Measurements from ENCODE around the gene KIAA0513. TPM values are rescaled to one million over a fixed set of nuclear protein-coding genes. Genes with fewer than 3 reads are reported as not detected.
A peak's percentile ranks its signal among the peaks of the same experiment; 100 is the strongest.
"Not testable (repeated sequence)": the region's sequence is repeated elsewhere in the genome, so short reads cannot be mapped to it uniquely, and the experiment has no call there.

KIAA0513 gene
- total and polyA plus RNA-seq, 11 donors, result 4.5 to 14.0 (median 9.1) TPM

DNA sequence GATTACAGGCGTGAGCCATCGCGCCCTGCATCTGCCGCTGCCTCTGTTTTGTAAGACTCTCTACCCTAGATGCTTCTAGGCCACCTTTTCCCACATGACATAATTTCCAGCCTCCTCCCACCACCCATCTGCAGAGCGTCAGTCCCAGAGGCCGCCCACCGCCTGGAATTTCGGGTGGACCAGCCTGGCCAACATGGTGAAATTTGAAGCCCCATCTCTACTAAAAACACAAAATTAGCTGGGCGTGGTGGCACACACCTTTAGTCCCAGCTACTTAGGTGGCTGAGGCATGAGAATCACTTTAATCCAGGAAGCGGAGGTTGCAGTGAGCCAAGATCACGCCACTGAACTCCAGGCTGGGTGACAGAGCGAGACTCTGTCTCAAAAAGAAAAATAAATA is 89.8 kb downstream of the KIAA0513 start:
- Histone ChIP-seq H3K9me3 (no peaks in the 10 kb centered on the region), H3K4me3 (no peak overlapping the region), H3K27ac (no peak overlapping the region), H3K36me3 (no peaks in the 10 kb centered on the region), H3K27me3 (no peaks in the 10 kb centered on the region), H3K4me1 (peaks cover 0 to 9% (median 1%) of the 10 kb centered on the region in 12 donors)
- 90 to 95% (median 92%) methylated on average over 12 of the region's 12 CpGs for WGBS, 4 donors
- intact Hi-C loops (cut with DNase I), result loop anchor here in 9 of 10 donors (5.0 to 10.0 kb wide), 13 partner anchors 55 to 600 kb away; partner anchors contain the start of gene GSE1 (in 2 of the 9)
- ATAC-seq (no peak), DNase-seq (no peak)
- TF ChIP-seq, protein P1, sequence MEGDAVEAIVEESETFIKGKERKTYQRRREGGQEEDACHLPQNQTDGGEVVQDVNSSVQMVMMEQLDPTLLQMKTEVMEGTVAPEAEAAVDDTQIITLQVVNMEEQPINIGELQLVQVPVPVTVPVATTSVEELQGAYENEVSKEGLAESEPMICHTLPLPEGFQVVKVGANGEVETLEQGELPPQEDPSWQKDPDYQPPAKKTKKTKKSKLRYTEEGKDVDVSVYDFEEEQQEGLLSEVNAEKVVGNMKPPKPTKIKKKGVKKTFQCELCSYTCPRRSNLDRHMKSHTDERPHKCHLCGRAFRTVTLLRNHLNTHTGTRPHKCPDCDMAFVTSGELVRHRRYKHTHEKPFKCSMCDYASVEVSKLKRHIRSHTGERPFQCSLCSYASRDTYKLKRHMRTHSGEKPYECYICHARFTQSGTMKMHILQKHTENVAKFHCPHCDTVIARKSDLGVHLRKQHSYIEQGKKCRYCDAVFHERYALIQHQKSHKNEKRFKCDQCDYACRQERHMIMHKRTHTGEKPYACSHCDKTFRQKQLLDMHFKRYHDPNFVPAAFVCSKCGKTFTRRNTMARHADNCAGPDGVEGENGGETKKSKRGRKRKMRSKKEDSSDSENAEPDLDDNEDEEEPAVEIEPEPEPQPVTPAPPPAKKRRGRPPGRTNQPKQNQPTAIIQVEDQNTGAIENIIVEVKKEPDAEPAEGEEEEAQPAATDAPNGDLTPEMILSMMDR (IDR thresholded peaks at IDR 0.05), result no peak
- no peak for TF ChIP-seq POLR2A (IDR thresholded peaks at IDR 0.05)

DNA sequence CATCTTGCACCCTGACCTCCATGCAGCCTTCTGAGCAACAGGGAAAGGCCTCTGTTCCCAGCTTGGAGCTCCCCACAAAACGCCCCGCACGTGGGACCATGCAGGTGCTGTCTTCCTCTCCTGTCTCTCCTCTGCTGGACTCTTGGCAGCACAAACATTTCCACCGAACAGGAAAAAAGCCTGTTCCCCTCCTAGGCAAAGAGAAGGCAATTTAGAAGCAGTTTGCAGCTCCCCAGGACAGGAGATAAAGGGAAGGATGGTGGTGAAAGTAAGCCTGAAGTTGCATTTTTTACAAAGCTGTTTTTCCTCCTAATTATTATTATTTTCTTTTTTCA is 92.4 kb downstream of the KIAA0513 start:
- 88 to 96% (median 90%) methylated on average over 4 of the region's 4 CpGs for WGBS, 4 donors
- H3K27ac ChIP-seq, result no peak overlapping the region
- H3K9me3 ChIP-seq, result no peaks in the 10 kb centered on the region
- TF ChIP-seq, protein P1 (IDR thresholded peaks at IDR 0.05), result no peak
- TF ChIP-seq POLR2A (IDR thresholded peaks at IDR 0.05), result no peak
- peaks cover 0 to 23% (median 11%) of the 10 kb centered on the region in 12 donors for H3K4me1 ChIP-seq
- H3K4me3 ChIP-seq, result no peak overlapping the region
- ATAC-seq, result no peak
- DNase-seq, result no peak
- H3K36me3 ChIP-seq, result no peaks in the 10 kb centered on the region
- intact Hi-C loops (cut with DNase I), result loop anchor here in 5 of 10 donors (5.0 to 10.0 kb wide), 6 partner anchors 47 to 435 kb away; no protein-coding TSS in a partner anchor
- no peaks in the 10 kb centered on the region for H3K27me3 ChIP-seq

DNA sequence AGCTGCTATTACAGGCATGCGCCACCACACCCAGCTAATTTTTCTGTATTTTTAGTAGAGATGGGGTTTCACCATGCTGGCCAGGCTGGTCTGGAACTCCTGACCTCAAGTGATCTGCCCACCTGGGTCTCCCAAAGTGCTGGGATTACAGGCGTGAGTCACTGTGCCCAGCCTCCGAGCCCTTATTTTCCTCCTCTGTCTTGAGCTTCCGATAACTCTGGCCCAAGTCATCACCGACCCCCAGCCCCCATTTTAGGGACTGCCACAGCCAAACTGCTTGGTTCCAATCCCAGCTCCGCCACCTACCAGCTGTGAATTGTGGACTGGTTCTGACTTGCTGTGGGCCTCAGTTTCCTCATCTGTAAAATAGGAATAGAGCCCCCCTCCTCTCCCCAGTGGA is 95.8 kb downstream of the KIAA0513 start:
- not testable (repeated sequence) for ATAC-seq, H3K36me3 ChIP-seq, H3K27me3 ChIP-seq, H3K9me3 ChIP-seq, DNase-seq
- Histone ChIP-seq H3K27ac (peak overlapping the region; percentile 60 to 89 (median 73)), H3K4me1 (peaks cover 0 to 44% (median 29%) of the 10 kb centered on the region in 12 donors), H3K4me3 (peak overlapping the region in 2 of 12 donors; percentile 4 to 16)
- intact Hi-C loops (cut with DNase I), result loop anchor here in 5 of 10 donors (5.0 to 10.0 kb wide), 6 partner anchors 44 to 431 kb away; no protein-coding TSS in a partner anchor
- 94 to 98% (median 97%) methylated on average over 6 of the region's 6 CpGs for WGBS, 4 donors

DNA sequence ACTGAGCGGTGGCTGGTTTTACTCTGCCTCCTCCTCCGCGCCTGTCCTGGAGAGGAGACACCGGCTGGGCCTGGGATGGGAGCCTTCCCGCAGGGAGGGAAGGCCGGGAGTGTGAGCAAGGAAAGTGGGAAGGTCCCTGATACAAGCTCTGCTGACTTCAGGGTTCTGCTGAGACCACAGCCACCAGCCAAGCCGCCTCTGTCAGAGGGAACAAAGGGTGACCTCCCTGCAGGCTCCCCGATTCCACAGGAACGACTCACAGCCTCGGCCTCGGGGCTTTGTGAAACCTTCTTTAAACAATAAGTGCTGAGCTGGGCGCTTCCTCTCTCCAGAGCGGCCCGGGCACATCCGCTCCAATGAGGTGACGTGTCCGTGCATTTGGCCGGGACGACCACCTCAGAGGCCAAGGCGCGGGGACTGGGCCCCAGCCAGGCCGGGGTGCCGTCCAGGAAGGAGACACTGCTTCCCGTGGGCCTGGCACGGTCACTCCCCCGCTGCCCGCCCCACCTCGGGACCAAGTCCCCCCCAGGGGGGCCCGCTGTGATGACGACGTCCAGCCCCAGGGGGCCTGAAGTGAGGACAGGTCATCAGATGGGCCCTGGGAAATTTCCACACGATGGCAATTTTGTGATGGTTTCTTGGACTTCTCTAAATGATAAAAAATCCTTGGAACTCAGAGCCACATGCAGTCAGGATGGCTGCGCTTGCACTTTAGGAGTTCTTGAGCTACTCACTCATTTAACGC is 96.5 kb downstream of the KIAA0513 start:
- H3K36me3 ChIP-seq, result no peaks in the 10 kb centered on the region
- 48 to 60% (median 59%) methylated on average over 27 to 34 of the region's 34 CpGs for WGBS, 4 donors
- peak overlapping the region in 3 of 12 donors; percentile 4 to 16 (median 10) for H3K4me3 ChIP-seq

More for the DNA sequence above, 96.5 kb downstream of the KIAA0513 start:
- ATAC-seq (peak; percentile 42 to 78 (median 61)), DNase-seq (peak; percentile 65 to 80 (median 77))
- TF ChIP-seq POLR2A (IDR thresholded peaks at IDR 0.05), result no peak
- TF ChIP-seq, protein P1 (IDR thresholded peaks at IDR 0.05), result no peak
- Histone ChIP-seq H3K27ac (peak overlapping the region; percentile 60 to 89 (median 73)), H3K27me3 (no peaks in the 10 kb centered on the region), H3K9me3 (no peaks in the 10 kb centered on the region), H3K4me1 (peaks cover 0 to 44% (median 29%) of the 10 kb centered on the region in 12 donors)
- intact Hi-C loops (cut with DNase I), result loop anchor here in 5 of 10 donors (5.0 to 10.0 kb wide), 6 partner anchors 43 to 431 kb away; no protein-coding TSS in a partner anchor

Measured in heart left ventricle (tissue), 16 donors.